SW 1271 (cell line): Measurements from ENCODE around the gene NKX2-1.
A peak's percentile ranks its signal among the peaks of the same experiment; 100 is the strongest.
"Not testable (repeated sequence)": the region's sequence is repeated elsewhere in the genome, so short reads cannot be mapped to it uniquely, and the experiment has no call there.

ENCODE experiments used
- DNase-seq, 2 experiments: peaks; one replicate each; lab custom pipeline; 2025; lab: John Stamatoyannopoulos, UW

The NKX2-1 gene

GRCh38 chr14:36519431-36520321, at the start of gene NKX2-1:
NKX2-1 (minus strand) TSS chr14:36520232; CDS start chr14:36520129, 103 bp downstream.
- DNase-seq, result peak in 1 of 2 experiments; percentile 16

- peak in 1 of 2 experiments; percentile 10 for DNase-seq
Measured at GRCh38 chr14:36556811-36557433, 36.9 kb upstream of the NKX2-1 start.

- DNase-seq, result no peak
Measured at GRCh38 chr14:36555998-36556743, 36.1 kb upstream of the NKX2-1 start.

GRCh38 chr14:36553656-36554260, 33.7 kb upstream of the NKX2-1 start:
- DNase-seq, result peak in 1 of 2 experiments; percentile 58

GRCh38 chr14:36550899-36551298, 30.9 kb upstream of the NKX2-1 start:
- no peak for DNase-seq

- DNase-seq, result not testable (repeated sequence)
Measured at GRCh38 chr14:36544280-36544679, 24.2 kb upstream of the NKX2-1 start.

- DNase-seq, result no peak
Measured at GRCh38 chr14:36538051-36538450, 18.0 kb upstream of the NKX2-1 start.

- DNase-seq, result no peak
Measured at GRCh38 chr14:36529062-36529461, 9.0 kb upstream of the NKX2-1 start.

- DNase-seq, result no peak
Measured at GRCh38 chr14:36525746-36526099, 5.7 kb upstream of the NKX2-1 start.

GRCh38 chr14:36524874-36525745, 5.1 kb upstream of the NKX2-1 start:
- DNase-seq, result peak in 1 of 2 experiments; percentile 26

GRCh38 chr14:36524220-36524837, 4.3 kb upstream of the NKX2-1 start:
- no peak for DNase-seq

GRCh38 chr14:36522972-36523715, 3.1 kb upstream of the NKX2-1 start:
- DNase-seq, result no peak

GRCh38 chr14:36522347-36522971, 2.4 kb upstream of the NKX2-1 start:
- DNase-seq, result no peak

GRCh38 chr14:36521598-36522345, 1.7 kb upstream of the NKX2-1 start:
- no peak for DNase-seq

GRCh38 chr14:36520601-36521525, 831 bp upstream of the NKX2-1 start:
- peak in 1 of 2 experiments; percentile 48 for DNase-seq

- DNase-seq, result peak in 1 of 2 experiments; percentile 4
Measured at GRCh38 chr14:36518586-36519430, 1.2 kb downstream of the NKX2-1 start.
